GM23338 (cell line): ENCODE data around the gene INPP4B. TPM values are rescaled to one million over a fixed set of nuclear protein-coding genes. Genes with fewer than 3 reads are reported as not detected.

Experiments used
- ATAC-seq: fragments of 200-7000 bp; cut with Tn5 transposase; 3 replicates; pipeline ENCODE4 v1.9.1; 2020
- DNase-seq: peaks from one replicate; pipeline ENCODE4 v3.0.0-alpha.2; 2015; ENCODE audit warnings: low spot score
- H2AFZ ChIP-seq: fragments of 200-600 bp; sonication (generic); 2 replicates; pipeline ENCODE4 v1.8.0; 2016; ENCODE audit warnings: antibody characterized with exemption, mild to moderate bottlenecking, moderate library complexity
- H3F3A ChIP-seq: fragments of 200-600 bp; sonication (generic); replicated peaks from 2 replicates; pipeline ENCODE4 v1.8.0; 2017; ENCODE audit warnings: antibody characterized with exemption, mixed run types, low read depth
- H3K27ac ChIP-seq: fragments of 200-600 bp; sonication (generic); 2 replicates; pipeline ENCODE4 v1.6.1; 2016; ENCODE audit warnings: low read depth
- H3K27me3 ChIP-seq: fragments of 200-600 bp; sonication (generic); 2 replicates; pipeline ENCODE4 v1.8.0; 2016; ENCODE audit warnings: mild to moderate bottlenecking, mixed run types, moderate library complexity; ENCODE audit not compliant: insufficient read depth
- H3K36me3 ChIP-seq: fragments of 200-600 bp; sonication (generic); 2 replicates; pipeline ENCODE4 v1.8.0; 2016; ENCODE audit warnings: mild to moderate bottlenecking; ENCODE audit not compliant: insufficient read depth
- H3K4me1 ChIP-seq: fragments of 200-600 bp; sonication (generic); 2 replicates; pipeline ENCODE4 v1.8.0; 2016; ENCODE audit warnings: mild to moderate bottlenecking, moderate library complexity; ENCODE audit not compliant: insufficient read depth
- H3K4me2 ChIP-seq: fragments of 200-600 bp; sonication (generic); 2 replicates; pipeline ENCODE4 v1.7.1; 2017; ENCODE audit warnings: mixed run types
- H3K4me3 ChIP-seq: fragments of 200-600 bp; sonication (generic); 2 replicates; pipeline ENCODE4 v1.6.1; 2016; ENCODE audit warnings: mixed run types
- H3K79me2 ChIP-seq: fragments of 200-600 bp; sonication (generic); replicated peaks from 2 replicates; pipeline ENCODE4 v1.8.0; 2017; ENCODE audit warnings: mild to moderate bottlenecking; ENCODE audit not compliant: insufficient read depth
- H3K9me2 ChIP-seq: fragments of 200-600 bp; sonication (generic); 2 replicates; pipeline ENCODE4 v1.8.0; 2017; ENCODE audit not compliant: insufficient read depth
- H4K20me1 ChIP-seq: fragments of 200-600 bp; sonication (generic); replicated peaks from 2 replicates; pipeline ENCODE4 v1.8.0; 2017; ENCODE audit warnings: mild to moderate bottlenecking; ENCODE audit not compliant: insufficient read depth
- H3K27ac Mint-ChIP-seq: 2 replicates; pipeline ENCODE4 v1.8.0; 2020; ENCODE audit warnings: inconsistent platforms, mild to moderate bottlenecking, moderate library complexity, mixed read lengths
- H3K27me3 Mint-ChIP-seq: 3 replicates; pipeline ENCODE4 v1.8.0; 2022; ENCODE audit warnings: low read depth, mild to moderate bottlenecking, moderate library complexity, mixed read lengths, inconsistent platforms; ENCODE audit not compliant: insufficient read depth, poor library complexity
- H3K36me3 Mint-ChIP-seq: 3 replicates; pipeline ENCODE4 v1.8.0; 2021; ENCODE audit warnings: low read depth, mild to moderate bottlenecking, inconsistent platforms, moderate library complexity, mixed read lengths
- H3K4me1 Mint-ChIP-seq: 3 replicates; pipeline ENCODE4 v1.8.0; 2020; ENCODE audit warnings: mild to moderate bottlenecking, inconsistent platforms, mixed read lengths
- H3K4me3 Mint-ChIP-seq: 3 replicates; pipeline ENCODE4 v1.8.0; 2021; ENCODE audit warnings: moderate library complexity, mild to moderate bottlenecking, inconsistent platforms, mixed read lengths
- H3K9me3 Mint-ChIP-seq: 3 replicates; pipeline ENCODE4 v1.8.0; 2020; ENCODE audit warnings: moderate library complexity, mild to moderate bottlenecking, inconsistent platforms, mixed read lengths
- CREB1 ChIP-seq: fragments of 250-450 bp; sonication (Bioruptor Pico); IDR thresholded peaks from 2 replicates; pipeline ENCODE4 v1.5.0; 2020; ENCODE audit warnings: low read depth, mild to moderate bottlenecking, moderate library complexity
- CTCF ChIP-seq, 2 experiments: fragments of 200-600 bp in 1 of 2; sonication (generic) in 1 of 2; conservative IDR thresholded peaks; 2 replicates each; pipeline versions ENCODE4 v1.5.1 to v1.6.1; 2016 to 2017; ENCODE audit warnings: antibody characterized with exemption in 2 of 2, low read depth in 2 of 2, mild to moderate bottlenecking in 2 of 2, moderate library complexity in 1 of 2
- ETS1 ChIP-seq: IDR thresholded peaks from 2 replicates; pipeline ENCODE4 v1.6.1; 2016; ENCODE audit warnings: antibody characterized with exemption
- EZH2 ChIP-seq: fragments of 200-600 bp; sonication (generic); IDR thresholded peaks from one replicate; pipeline ENCODE4 v1.8.0; 2017; ENCODE audit warnings: antibody characterized with exemption, mild to moderate bottlenecking, low read depth; ENCODE audit not compliant: unreplicated experiment
- EZH2phosphoT487 ChIP-seq: fragments of 200-600 bp; sonication (generic); IDR thresholded peaks from one replicate; pipeline ENCODE4 v1.8.1; 2018; ENCODE audit warnings: antibody characterized with exemption; ENCODE audit not compliant: unreplicated experiment
- JUNB ChIP-seq: IDR thresholded peaks from one replicate; pipeline ENCODE4 v1.6.1; 2016; ENCODE audit warnings: antibody characterized with exemption; ENCODE audit not compliant: unreplicated experiment
- NANOG ChIP-seq: IDR thresholded peaks from 2 replicates; pipeline ENCODE4 v1.6.1; 2016; ENCODE audit warnings: antibody characterized with exemption, borderline replicate concordance
- POLR2AphosphoS5 ChIP-seq: IDR thresholded peaks from 2 replicates; pipeline ENCODE4 v1.6.1; 2016; ENCODE audit warnings: antibody characterized with exemption, low read depth
- REST ChIP-seq: IDR thresholded peaks from one replicate; pipeline ENCODE4 v1.6.1; 2018; ENCODE audit warnings: antibody characterized with exemption; ENCODE audit not compliant: unreplicated experiment
- STAT1 ChIP-seq: IDR thresholded peaks from one replicate; pipeline ENCODE4 v1.6.1; 2016; ENCODE audit warnings: antibody characterized with exemption; ENCODE audit not compliant: unreplicated experiment
- ZNF114 ChIP-seq: fragments of 250-450 bp; sonication (Bioruptor Pico); IDR thresholded peaks from 2 replicates; pipeline ENCODE4 v1.5.0; 2020; ENCODE audit warnings: mild to moderate bottlenecking, moderate library complexity
- ZNF331 ChIP-seq: fragments of 250-450 bp; sonication (Bioruptor Pico); IDR thresholded peaks from 2 replicates; pipeline ENCODE4 v1.5.0; 2020; ENCODE audit warnings: low read depth, mild to moderate bottlenecking, moderate library complexity
- ZNF462 ChIP-seq: fragments of 250-450 bp; sonication (Bioruptor Pico); IDR thresholded peaks from 2 replicates; pipeline ENCODE4 v1.5.0; 2020; ENCODE audit warnings: mild to moderate bottlenecking, moderate library complexity
- polyA plus RNA-seq: library from polyadenylated mRNA; unstranded; fragments of >200 nt; fragmentation: Nextera tagmentation; extraction: Ambion mirVana; gene quantifications from 2 replicates; pipeline ENCODE4 v1.2.1, GENCODE V29; 2016
- total RNA-seq: library from RNA; depleted of rRNA; stranded (reverse); fragments of >200 nt; shearing (Covaris generic); gene quantifications from 2 replicates; pipeline ENCODE4 v1.2.3, GENCODE V29; 2014

Gene INPP4B
- total and polyA plus RNA-seq, 2 experiments from 2014 or later, result 0.11 to 0.14 TPM

GRCh38 chr4:142236268-142236667 lies 609.8 kb downstream of the INPP4B start:
- DNase-seq (no peak), ATAC-seq (no peak)
- no peak for TF ChIP-seq EZH2phosphoT487
- TF ChIP-seq ZNF462, result no peak
- TF ChIP-seq CTCF (conservative IDR thresholded peaks at IDR 0.05; ENCODE audit: low read depth in 2 of 2), result no peak
- no peak for TF ChIP-seq POLR2AphosphoS5
- TF ChIP-seq JUNB, result no peak
- TF ChIP-seq ETS1, result no peak
- no peak for TF ChIP-seq ZNF114 (CRISPR knock-in tag)
- TF ChIP-seq CREB1 (CRISPR knock-in tag), result no peak
- no peak for TF ChIP-seq REST
- no peak for TF ChIP-seq STAT1
- no peak for TF ChIP-seq ZNF331 (CRISPR knock-in tag)
- no peak for TF ChIP-seq EZH2
- TF ChIP-seq NANOG, result no peak
- Histone ChIP-seq H3K4me3 (no peak overlapping the region), H3K79me2 (no peaks in the 10 kb centered on the region), H3K4me1 (no peaks in the 10 kb centered on the region), H3K9me2 (no peaks in the 10 kb centered on the region), H3K36me3 (no peaks in the 10 kb centered on the region), H3K27ac (no peak overlapping the region), H3F3A (no peaks in the 10 kb centered on the region), H4K20me1 (no peaks in the 10 kb centered on the region), H3K4me2 (no peak overlapping the region), H3K27me3 (no peaks in the 10 kb centered on the region), H2AFZ (no peak overlapping the region)
- no peaks in the 10 kb centered on the region for H3K27me3 Mint-ChIP-seq
- H3K4me1 Mint-ChIP-seq, result no peaks in the 10 kb centered on the region
- H3K36me3 Mint-ChIP-seq, result no peaks in the 10 kb centered on the region
- no peak overlapping the region for H3K4me3 Mint-ChIP-seq
- no peak overlapping the region for H3K27ac Mint-ChIP-seq
- H3K9me3 Mint-ChIP-seq, result no peaks in the 10 kb centered on the region
